GM18526 (cell line): ENCODE measurements around the gene PTH1R.

Experiments used
- POLR2A ChIP-seq: IDR thresholded peaks from 3 replicates; pipeline ENCODE4 v1.6.1; 2011; ENCODE audit not compliant: insufficient read length; ENCODE audit errors: extremely low read depth

PTH1R gene

GRCh38 chr3:46929324-46929723, 51.8 kb downstream of the PTH1R start:
- TF ChIP-seq POLR2A: no peak

DNA sequence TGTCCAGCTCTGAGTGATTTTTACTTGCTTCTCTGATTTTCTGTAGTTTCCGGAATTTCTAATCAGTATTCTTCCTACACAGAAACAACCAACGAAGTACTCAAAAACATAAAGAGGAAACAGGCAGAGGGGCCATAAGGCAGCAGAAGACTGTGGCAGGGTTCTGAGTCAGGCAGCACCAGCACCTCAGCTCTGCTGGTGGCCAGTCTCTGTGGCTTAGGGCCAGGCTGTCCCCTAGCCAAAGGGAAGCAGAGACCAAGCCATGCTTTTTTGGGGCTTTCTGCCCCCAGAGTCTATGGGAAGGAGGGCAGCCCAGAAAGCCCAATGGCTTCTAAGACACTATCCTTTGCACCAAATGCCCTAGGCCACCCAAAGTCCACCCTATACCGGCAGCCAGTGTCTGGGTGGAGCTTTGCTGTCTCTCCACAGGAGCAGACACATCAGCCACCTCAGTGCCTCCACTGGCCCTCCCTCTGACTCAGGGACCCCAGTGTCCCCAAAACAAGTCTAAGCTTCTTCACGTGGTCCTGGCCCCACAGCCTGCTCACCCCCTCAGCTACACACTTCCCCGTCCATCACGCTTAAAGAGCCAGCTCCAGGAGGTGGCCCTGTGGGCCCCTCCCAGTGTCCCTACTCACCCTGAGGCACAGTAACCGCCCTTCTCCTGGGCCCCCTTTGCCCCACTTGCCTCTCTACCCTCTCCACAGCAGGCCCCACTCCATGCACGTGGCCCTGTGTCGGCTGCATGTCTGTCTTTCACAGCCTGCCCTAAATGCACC, 52.8 kb downstream of the PTH1R start:
- no peak for TF ChIP-seq POLR2A

GRCh38 chr3:46930945-46931403, 53.5 kb downstream of the PTH1R start:
- no peak for TF ChIP-seq POLR2A

- no peak for TF ChIP-seq POLR2A
Measured at GRCh38 chr3:46931631-46932331, 54.3 kb downstream of the PTH1R start.

- no peak for TF ChIP-seq POLR2A
Measured at GRCh38 chr3:46932455-46933225, 55.1 kb downstream of the PTH1R start.

DNA sequence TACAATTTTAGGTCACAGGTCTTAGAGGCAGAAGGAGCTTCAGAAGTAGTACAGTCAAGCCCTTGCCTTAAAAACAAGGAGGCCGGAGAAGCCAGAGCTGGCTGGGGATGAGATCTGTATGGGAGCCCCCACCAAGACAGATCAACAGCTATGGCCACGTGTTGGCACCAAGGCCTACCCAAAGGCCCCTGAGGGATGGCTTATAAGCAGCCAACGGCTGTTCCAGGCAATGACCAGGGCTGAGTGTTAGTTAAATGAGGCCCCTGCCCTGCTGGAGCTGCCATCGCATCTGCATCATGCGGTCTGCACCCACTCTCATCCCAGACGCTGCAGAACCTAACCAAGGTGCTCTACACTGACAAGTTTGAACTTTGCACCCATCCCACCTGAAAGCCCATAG, 55.7 kb downstream of the PTH1R start:
- no peak for TF ChIP-seq POLR2A

DNA sequence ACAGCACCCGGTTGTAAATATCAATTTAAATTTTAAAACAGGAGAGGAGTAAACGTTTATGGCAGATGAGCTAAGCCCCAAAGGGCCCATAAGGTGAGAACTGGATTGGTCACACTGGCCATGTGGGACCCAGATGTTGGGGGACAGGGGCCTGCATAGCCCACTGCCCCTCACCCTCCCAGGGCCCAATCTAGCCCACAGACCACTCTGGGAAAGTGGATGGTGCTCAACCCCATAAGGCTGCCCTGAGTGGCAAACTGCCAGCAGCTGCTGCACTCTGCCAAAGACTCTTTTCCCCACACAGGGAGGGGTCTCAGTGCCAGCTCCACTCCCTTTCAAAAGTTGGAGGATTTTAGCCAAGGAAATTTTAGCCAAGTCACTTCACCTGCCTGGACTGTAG, 56.6 kb downstream of the PTH1R start:
- no peak for TF ChIP-seq POLR2A

GRCh38 chr3:46934498-46935167, 57.1 kb downstream of the PTH1R start:
- no peak for TF ChIP-seq POLR2A

GRCh38 chr3:46935168-46935858, 57.8 kb downstream of the PTH1R start:
- TF ChIP-seq POLR2A: no peak

GRCh38 chr3:46935989-46936558, 58.6 kb downstream of the PTH1R start:
- no peak for TF ChIP-seq POLR2A

DNA sequence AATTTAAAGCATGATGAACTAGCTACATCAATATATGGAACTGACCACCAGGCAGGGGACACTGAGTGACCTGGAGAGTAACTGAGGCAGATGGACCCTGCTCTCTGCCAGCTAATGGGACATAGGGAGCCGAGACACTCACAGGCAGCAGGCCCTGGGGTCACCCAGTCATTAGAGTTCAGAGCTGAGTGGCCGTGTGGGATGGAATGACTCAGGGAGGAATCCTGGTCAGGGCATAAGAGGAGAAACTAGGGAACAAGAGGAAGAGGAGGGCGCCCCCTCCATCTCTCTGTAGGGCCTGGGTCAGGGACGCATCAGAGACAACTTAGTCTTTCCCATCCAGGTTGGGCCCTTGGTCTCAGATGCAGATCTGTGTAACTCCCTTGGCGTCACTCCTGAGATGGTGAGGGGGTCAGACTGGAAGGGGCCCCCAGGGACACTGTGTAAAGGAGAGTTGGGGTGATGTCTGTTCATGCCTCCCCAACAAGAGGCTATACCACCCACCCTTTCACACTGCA, 59.3 kb downstream of the PTH1R start:
- no peak for TF ChIP-seq POLR2A

DNA sequence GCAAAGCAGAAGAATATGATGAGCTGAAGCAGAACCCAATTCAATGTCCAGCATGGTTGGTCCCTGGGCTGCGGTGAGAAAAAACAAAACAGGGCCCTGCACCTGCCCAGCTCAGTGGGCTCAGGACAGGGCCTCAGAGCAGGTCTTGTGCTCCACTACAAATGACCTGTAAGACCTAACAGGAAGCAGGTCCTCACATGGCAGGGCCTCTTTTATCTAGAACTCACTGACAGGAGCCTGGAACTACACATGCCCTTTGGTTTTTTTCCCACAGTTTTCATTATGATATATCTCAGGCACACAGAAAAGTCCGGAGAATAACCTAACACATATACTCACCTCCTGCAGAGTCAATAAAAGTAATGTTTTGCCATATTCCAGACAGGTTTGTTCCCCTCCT, 60.6 kb downstream of the PTH1R start:
- TF ChIP-seq POLR2A: no peak

- TF ChIP-seq POLR2A: no peak
Measured at GRCh38 chr3:46939578-46940445, 62.3 kb downstream of the PTH1R start.
